Measurements from ENCODE around the gene TPGS2.
"Not testable (repeated sequence)": the region's sequence is repeated elsewhere in the genome, so short reads cannot be mapped to it uniquely, and the experiment has no call there.

Gene TPGS2

GRCh38 chr18:36771245-36771644 is 57.6 kb downstream of the TPGS2 start:
- DNase-seq, result no peak

- DNase-seq, result no peak
Measured at GRCh38 chr18:36770315-36770946, 58.4 kb downstream of the TPGS2 start.

GRCh38 chr18:36769611-36770314 is 59.0 kb downstream of the TPGS2 start:
- no peak for DNase-seq

- no peak for DNase-seq
Measured at GRCh38 chr18:36769172-36769571, 59.6 kb downstream of the TPGS2 start.

GRCh38 chr18:36766836-36767235 is 62.0 kb downstream of the TPGS2 start:
- DNase-seq, result no peak

- not testable (repeated sequence) for DNase-seq
Measured at GRCh38 chr18:36762965-36763364, 65.8 kb downstream of the TPGS2 start.

- DNase-seq, result no peak
Measured at GRCh38 chr18:36762074-36762473, 66.7 kb downstream of the TPGS2 start.

- DNase-seq, result no peak
Measured at GRCh38 chr18:36761186-36761698, 67.6 kb downstream of the TPGS2 start.

- DNase-seq, result no peak
Measured at GRCh38 chr18:36760598-36760997, 68.2 kb downstream of the TPGS2 start.

- no peak for DNase-seq
Measured at GRCh38 chr18:36759167-36759776, 69.5 kb downstream of the TPGS2 start.

- no peak for DNase-seq
Measured at GRCh38 chr18:36758623-36759022, 70.2 kb downstream of the TPGS2 start.

- DNase-seq, result no peak
Measured at GRCh38 chr18:36757991-36758390, 70.8 kb downstream of the TPGS2 start.

GRCh38 chr18:36757081-36757480 is 71.7 kb downstream of the TPGS2 start:
- no peak for DNase-seq

GRCh38 chr18:36756242-36756641 is 72.6 kb downstream of the TPGS2 start:
- DNase-seq, result no peak

- no peak for DNase-seq
Measured at GRCh38 chr18:36752929-36753865, 75.6 kb downstream of the TPGS2 start.

GRCh38 chr18:36745219-36745975 is 83.4 kb downstream of the TPGS2 start:
- DNase-seq, result no peak

- no peak for DNase-seq
Measured at GRCh38 chr18:36744261-36744876, 84.4 kb downstream of the TPGS2 start.

All from CD4-positive, alpha-beta T cell treated with Interleukin-12 subunit alpha and Interleukin-12 subunit beta, for 1 hour (primary cell).